IMR-90 (cell line): ENCODE results near the gene MROH2B. TPM values are rescaled to one million over a fixed set of nuclear protein-coding genes. Genes with fewer than 3 reads are reported as not detected.

Source experiments
- ATAC-seq: fragments of 200-7000 bp; cut with Tn5 transposase; 2 replicates; pipeline ENCODE4 v1.9.1; 2020; ENCODE audit warnings: low read depth, mild to moderate bottlenecking, moderate library complexity
- BruUV-seq: library from RNA; stranded (reverse); fragments of 400-500 nt; replicated peaks from 2 replicates; lab custom pipeline; 2021; lab: Mats Ljungman, UMichigan
- CTCF ChIA-PET: fragments of 300-600 bp; formaldehyde crosslinking; extraction: SDS; loops from one replicate; lab custom pipeline; 2021; ENCODE audit warnings: antibody characterized with exemption; lab: Yijun Ruan, JAX
- POLR2A ChIA-PET: fragments of 300-600 bp; sonication (Branson Sonifier 250); formaldehyde crosslinking; loops from one replicate; lab custom pipeline; 2022; ENCODE audit warnings: antibody characterized with exemption; ENCODE audit not compliant: unreplicated experiment; lab: Charles Lee
- DNase-seq: peaks from one replicate; pipeline ENCODE4 v3.0.0; 2013
- H2AFZ ChIP-seq: replicated peaks from 2 replicates; pipeline ENCODE3; 2013; ENCODE audit warnings: low read length, mild to moderate bottlenecking; ENCODE audit not compliant: poor library complexity
- H2AK5ac ChIP-seq: 2 replicates; pipeline ENCODE4 v1.6.1; 2013; ENCODE audit warnings: low read depth, low read length, inconsistent platforms
- H2AK9ac ChIP-seq: replicated peaks from 2 replicates; pipeline ENCODE3; 2013; ENCODE audit warnings: mild to moderate bottlenecking, low read depth, low read length, moderate library complexity; ENCODE audit not compliant: poor library complexity
- H2BK120ac ChIP-seq: 2 replicates; pipeline ENCODE4 v1.6.1; 2013; ENCODE audit warnings: low read depth, low read length, inconsistent platforms
- H2BK15ac ChIP-seq: 3 replicates; pipeline ENCODE4 v1.6.1; 2013; ENCODE audit warnings: low read depth, low read length, inconsistent platforms
- H2BK20ac ChIP-seq: 2 replicates; pipeline ENCODE4 v1.6.1; 2013; ENCODE audit warnings: low read depth, mild to moderate bottlenecking, inconsistent platforms, low read length, moderate library complexity
- H2BK5ac ChIP-seq: 2 replicates; pipeline ENCODE4 v1.6.1; 2013; ENCODE audit warnings: mild to moderate bottlenecking, low read depth, low read length, inconsistent platforms; ENCODE audit not compliant: poor library complexity, severe bottlenecking
- H3K14ac ChIP-seq: replicated peaks from 2 replicates; pipeline ENCODE4 v1.6.1; 2013; ENCODE audit warnings: low read depth, low read length, inconsistent platforms
- H3K18ac ChIP-seq: 2 replicates; pipeline ENCODE4 v1.6.1; 2013; ENCODE audit warnings: low read depth, low read length, control low read depth
- H3K23ac ChIP-seq: 2 replicates; pipeline ENCODE4 v1.6.1; 2013; ENCODE audit warnings: low read depth, low read length, inconsistent platforms
- H3K27ac ChIP-seq: 2 replicates; pipeline ENCODE4 v1.5.1; 2013; ENCODE audit warnings: mild to moderate bottlenecking, control low read depth, low read length; ENCODE audit not compliant: insufficient read depth
- H3K27me3 ChIP-seq: 2 replicates; pipeline ENCODE4 v1.6.1; 2013; ENCODE audit warnings: low read length; ENCODE audit not compliant: control insufficient read depth, insufficient read depth
- H3K36me3 ChIP-seq: 2 replicates; pipeline ENCODE4 v1.6.1; 2013; ENCODE audit warnings: low read length, mixed read lengths; ENCODE audit not compliant: control insufficient read depth, insufficient read depth
- H3K4ac ChIP-seq: 2 replicates; pipeline ENCODE4 v1.6.1; 2013; ENCODE audit warnings: low read depth, low read length, inconsistent platforms
- H3K4me1 ChIP-seq: 2 replicates; pipeline ENCODE4 v1.6.1; 2013; ENCODE audit warnings: low read length, mixed read lengths; ENCODE audit not compliant: control insufficient read depth, insufficient read depth
- H3K4me2 ChIP-seq: 2 replicates; pipeline ENCODE4 v1.6.1; 2013; ENCODE audit warnings: low read depth, mild to moderate bottlenecking, control low read depth, low read length, moderate library complexity
- H3K4me3 ChIP-seq: 2 replicates; pipeline ENCODE4 v1.5.1; 2013; ENCODE audit warnings: low read depth, mild to moderate bottlenecking, control low read depth, low read length, moderate library complexity; ENCODE audit not compliant: insufficient read depth
- H3K56ac ChIP-seq: 2 replicates; pipeline ENCODE4 v1.6.1; 2013; ENCODE audit warnings: low read length, inconsistent platforms; ENCODE audit not compliant: insufficient read depth; ENCODE audit errors: extremely low read depth
- H3K79me1 ChIP-seq, 2 experiments: 2 replicates each; pipeline ENCODE4 v1.6.1; 2013; ENCODE audit warnings: low read length in 2 of 2, inconsistent platforms in 1 of 2, low read depth in 1 of 2
- H3K9ac ChIP-seq: 2 replicates; pipeline ENCODE4 v1.6.1; 2013; ENCODE audit warnings: low read depth, low read length, control low read depth
- H3K9me1 ChIP-seq: 2 replicates; pipeline ENCODE4 v1.6.1; 2013; ENCODE audit warnings: low read length, inconsistent platforms; ENCODE audit not compliant: insufficient read depth
- H3K9me3 ChIP-seq: 2 replicates; pipeline ENCODE4 v1.6.1; 2013; ENCODE audit warnings: low read length; ENCODE audit not compliant: control insufficient read depth, insufficient read depth
- H4K20me1 ChIP-seq: 2 replicates; pipeline ENCODE4 v1.6.1; 2013; ENCODE audit warnings: low read length, inconsistent platforms; ENCODE audit not compliant: insufficient read depth
- H4K5ac ChIP-seq: 2 replicates; pipeline ENCODE4 v1.6.1; 2013; ENCODE audit warnings: mild to moderate bottlenecking, low read depth, low read length, control low read depth
- H4K8ac ChIP-seq, 2 experiments: 2 replicates each; pipeline ENCODE4 v1.6.1; 2013; ENCODE audit warnings: low read depth in 2 of 2, low read length in 2 of 2, control low read depth in 1 of 2, inconsistent platforms in 1 of 2
- H4K91ac ChIP-seq: 2 replicates; pipeline ENCODE4 v1.6.1; 2013; ENCODE audit warnings: low read depth, low read length, inconsistent platforms; ENCODE audit not compliant: insufficient read depth
- BHLHE40 ChIP-seq: fragments of 150-350 bp; IDR thresholded peaks from 2 replicates; pipeline ENCODE4 v1.6.1; 2016; ENCODE audit warnings: mild to moderate bottlenecking, low read depth, low read length
- CHD1 ChIP-seq: IDR thresholded peaks from 2 replicates; pipeline ENCODE4 v1.6.1; 2012; ENCODE audit warnings: low read depth, low read length, improper control_type of control experiment
- POLR2A ChIP-seq: IDR thresholded peaks from 2 replicates; pipeline ENCODE4 v1.6.1; 2012; ENCODE audit warnings: mild to moderate bottlenecking, low read depth, low read length
- SMC3 ChIP-seq: fragments of 150-350 bp; IDR thresholded peaks from 2 replicates; pipeline ENCODE4 v1.6.1; 2016; ENCODE audit warnings: low read depth, mild to moderate bottlenecking, antibody characterized with exemption, low read length, moderate library complexity
- WGBS, 2 experiments: methylation state at CpG; one replicate each; pipeline versions ENCODE4 v1.1.5 to v1.1.7; 2013; ENCODE audit warnings: missing lambda C conversion rate in 2 of 2; ENCODE audit not compliant: insufficient read length in 1 of 2; ENCODE audit errors: extremely low coverage in 2 of 2; 5-methylcytosine and 5-hydroxymethylcytosine counted together
- dilution Hi-C: fragments of 300-500 bp; cut with HindIII; formaldehyde crosslinking; loops from one replicate; pipeline ENCODE4 v1.14.3; 2018; ENCODE audit warnings: low sequenced_read_pairs; ENCODE audit not compliant: unreplicated experiment
- in situ Hi-C: fragments of 300-500 bp; cut with MboI; formaldehyde crosslinking; loops from 3 replicates; pipeline ENCODE4 v1.14.3; 2019; ENCODE audit warnings: low sequenced_read_pairs, inconsistent platforms, mixed read lengths
- intact Hi-C: fragments of 100-400 bp; cut with micrococcal nuclease; formaldehyde crosslinking; loops from 2 replicates; pipeline ENCODE4 v1.10.0; 2022
- polyA plus RNA-seq, 3 experiments: library from polyadenylated mRNA; depleted of rRNA; stranded (reverse); fragments of >200 nt; gene quantifications; 2 replicates each; pipeline ENCODE4 v1.2.3, GENCODE V29; 2012; ENCODE audit warnings: low replicate concordance in 1 of 3
- total RNA-seq: library from RNA; depleted of rRNA; stranded (reverse); fragments of >200 nt; gene quantifications from 2 replicates; pipeline ENCODE4 v1.2.3, GENCODE V29; 2012

MROH2B gene
- total and polyA plus RNA-seq, 2 of the 4 experiments (the other 2 are of a cell fraction) = not detected

GRCh38 chr5:41003670-41004376 lies 67.3 kb downstream of the MROH2B start:
- dilution Hi-C loops = no loop called here

More at GRCh38 chr5:41003670-41004376, 67.3 kb downstream of the MROH2B start:
- H2AK5ac ChIP-seq = no peak overlapping the region
- H3K27me3 ChIP-seq = no peaks in the 10 kb centered on the region
- no peaks in the 10 kb centered on the region for H3K36me3 ChIP-seq
- H3K79me1 ChIP-seq = no peaks in the 10 kb centered on the region
- H2AFZ ChIP-seq = no peak overlapping the region
- H2BK5ac ChIP-seq = no peak overlapping the region
- H3K9ac ChIP-seq = no peak overlapping the region
- no TSS peak for BruUV-seq
- no peaks in the 10 kb centered on the region for H4K20me1 ChIP-seq
- no peak overlapping the region for H3K27ac ChIP-seq
- H2BK120ac ChIP-seq = no peak overlapping the region
- no peak overlapping the region for H4K91ac ChIP-seq
- no peak overlapping the region for H3K14ac ChIP-seq
- no peak overlapping the region for H2AK9ac ChIP-seq
- DNase-seq = no peak
- no peak for ATAC-seq
- ChIA-PET POLR2A (no interaction called here), CTCF (no interaction called here)
- no peak overlapping the region for H3K23ac ChIP-seq
- H3K4me3 ChIP-seq = no peak overlapping the region
- H3K4me2 ChIP-seq = no peak overlapping the region
- H3K4me1 ChIP-seq = no peaks in the 10 kb centered on the region
- no peak for TF ChIP-seq BHLHE40
- TF ChIP-seq POLR2A = no peak
- TF ChIP-seq CHD1 = no peak
- no peak for TF ChIP-seq SMC3
- in situ Hi-C loops (no loop called here), intact Hi-C loops (no loop called here)
- no peaks in the 10 kb centered on the region for H3K9me3 ChIP-seq
- no peak overlapping the region for H3K56ac ChIP-seq
- H4K8ac ChIP-seq = no peak overlapping the region
- H3K18ac ChIP-seq = no peak overlapping the region
- H4K5ac ChIP-seq = no peak overlapping the region
- no peak overlapping the region for H2BK20ac ChIP-seq
- no peak overlapping the region for H2BK15ac ChIP-seq
- no peaks in the 10 kb centered on the region; the same call in 1 of the 2 replicates for H3K9me1 ChIP-seq
- no CpG with 5 or more reads among the region's 3 CpGs for WGBS, 2 experiments
- H3K4ac ChIP-seq = no peak overlapping the region
